Kidney capillary endothelial cell (primary cell): ENCODE data around the gene CLDN6.
A peak's percentile ranks its signal among the peaks of the same experiment; 100 is the strongest.

Experiments used
- DNase-seq: peaks from one replicate; pipeline ENCODE4 v3.0.0-alpha.2; 2018; ENCODE audit warnings: low spot score

CLDN6 gene

DNA sequence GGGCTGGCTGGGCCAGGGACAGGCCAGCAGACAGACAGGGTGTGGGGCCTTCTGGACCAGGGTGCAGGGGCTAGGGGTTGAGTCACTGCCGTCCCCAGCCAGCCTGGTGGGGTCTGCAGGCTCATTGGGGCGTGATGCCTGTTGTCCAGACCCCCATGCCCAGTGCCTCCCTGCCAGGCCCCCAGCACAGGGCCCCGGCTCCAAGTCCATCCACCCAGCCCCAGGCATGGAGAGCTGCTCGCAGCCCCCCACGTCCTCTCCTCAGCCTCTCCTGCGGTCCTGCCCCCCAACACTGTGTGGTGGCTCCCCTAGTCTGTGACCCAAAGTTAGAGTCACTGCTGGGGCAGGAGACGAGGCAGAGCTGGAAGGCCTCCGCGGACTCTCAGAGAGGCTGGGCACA, 30.7 kb downstream of the CLDN6 start:
- no peak for DNase-seq

DNA sequence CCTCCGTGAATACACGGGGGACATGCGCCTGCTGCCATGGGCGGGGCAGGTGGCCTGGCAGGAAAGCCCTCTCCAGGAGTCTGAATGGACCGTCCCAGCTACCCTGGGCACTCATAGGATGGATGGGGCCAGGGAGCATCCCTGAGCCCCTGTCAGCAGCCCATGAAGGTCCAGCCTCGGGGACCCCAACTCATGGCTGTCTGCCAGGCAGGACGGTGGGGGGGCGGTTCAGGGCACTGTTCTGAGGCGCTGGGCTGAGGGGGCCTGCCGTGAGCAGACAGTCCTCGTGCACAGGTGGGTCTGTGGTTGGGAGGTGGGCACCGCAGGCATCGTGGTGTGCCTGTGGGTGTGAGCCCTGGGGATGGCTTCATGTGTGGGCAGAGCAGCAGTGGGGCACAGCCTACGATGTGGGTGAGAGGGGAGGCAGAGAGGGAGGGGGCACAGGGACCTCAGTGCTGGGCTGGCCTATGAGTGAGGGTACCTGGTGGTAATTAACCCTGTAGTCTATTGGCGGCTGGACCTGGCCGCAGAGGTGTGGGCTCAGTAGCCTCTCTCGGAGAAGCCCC, 31.3 kb downstream of the CLDN6 start:
- no peak for DNase-seq

DNA sequence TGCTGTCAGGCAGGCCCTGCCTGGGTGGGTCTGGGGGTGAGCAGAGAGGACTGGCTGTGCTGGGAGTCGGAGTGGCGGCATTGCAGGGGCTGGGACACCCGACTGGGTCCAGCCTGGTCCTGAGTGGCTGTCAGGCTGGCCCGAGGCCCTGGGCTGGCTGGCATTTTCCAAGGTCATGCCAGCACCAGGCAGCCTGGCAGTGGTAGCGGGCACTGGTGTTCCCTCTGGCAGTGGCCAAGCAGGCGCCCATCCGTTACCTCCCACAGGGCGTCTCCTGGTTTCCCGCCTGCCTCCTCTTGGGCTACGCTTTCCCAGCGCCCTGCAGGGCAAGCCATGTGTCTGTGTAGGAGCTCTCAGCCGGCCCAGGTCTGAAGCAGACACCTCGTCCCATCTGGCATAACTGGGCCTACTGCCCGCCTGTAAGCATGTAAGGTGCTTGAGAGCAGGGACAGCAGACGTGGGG, 32.1 kb downstream of the CLDN6 start:
- DNase-seq: no peak

DNA sequence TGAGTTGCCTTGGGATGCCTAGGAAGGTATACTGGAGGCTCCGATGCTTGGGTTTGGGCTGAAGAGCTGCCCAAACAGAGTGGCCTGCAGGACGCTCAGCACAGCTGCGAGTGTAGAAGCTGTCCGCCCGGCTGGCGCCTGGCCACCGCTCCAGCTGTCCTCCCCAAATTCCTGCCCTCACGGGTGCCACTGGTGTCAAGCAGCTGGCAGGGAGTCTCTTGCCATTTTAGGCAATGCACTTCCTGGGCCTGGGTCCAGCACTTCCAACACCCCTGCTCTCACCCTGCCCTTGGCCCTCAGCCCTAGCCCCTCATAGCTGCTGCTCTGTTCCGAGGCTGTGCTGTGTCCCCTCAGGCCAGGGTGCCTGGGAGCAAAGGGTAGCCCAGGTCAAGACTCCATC, 32.5 kb downstream of the CLDN6 start:
- no peak for DNase-seq

DNA sequence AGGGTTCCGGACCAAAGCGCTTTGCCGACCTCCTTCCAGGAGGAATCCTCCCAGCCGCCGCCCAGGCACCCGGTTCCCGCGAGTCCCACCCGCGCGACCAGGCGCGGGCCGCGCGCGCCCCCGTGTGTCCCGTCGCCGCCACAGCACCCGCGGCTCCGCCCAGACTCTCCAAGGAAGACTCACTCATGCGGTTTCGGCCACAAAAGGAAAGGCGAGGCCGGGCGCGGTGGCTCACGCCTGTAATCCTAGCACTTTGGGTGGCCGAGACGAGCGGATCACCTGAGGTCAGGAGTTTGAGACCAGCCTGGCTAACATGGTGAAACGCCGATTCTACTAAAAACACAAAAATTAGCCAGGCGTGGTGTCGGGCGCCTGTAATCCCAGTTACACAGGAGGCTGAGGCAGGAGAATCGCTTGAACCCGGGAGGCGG, 34.3 kb downstream of the CLDN6 start:
- DNase-seq: peak; percentile 65

DNA sequence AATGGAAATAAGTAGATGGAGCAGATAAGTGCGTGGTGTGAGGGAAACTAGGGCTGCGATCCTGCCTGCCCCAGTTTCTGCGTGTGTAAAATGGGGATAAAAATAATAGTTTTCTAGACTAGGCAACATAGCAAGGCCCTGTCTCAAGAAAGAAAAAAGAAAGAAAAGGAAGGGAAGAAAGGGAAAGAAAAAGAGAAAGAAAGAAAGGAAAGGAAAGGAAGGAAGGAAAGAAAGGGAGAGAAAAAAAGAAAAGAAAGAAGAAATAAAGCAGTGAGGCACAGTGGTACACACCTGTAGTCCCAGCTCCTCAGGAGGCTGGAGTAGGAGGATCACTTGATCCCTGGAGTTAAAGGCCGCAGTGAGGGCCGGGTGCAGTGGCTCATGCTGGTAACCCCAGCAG, 35.6 kb downstream of the CLDN6 start:
- no peak for DNase-seq

DNA sequence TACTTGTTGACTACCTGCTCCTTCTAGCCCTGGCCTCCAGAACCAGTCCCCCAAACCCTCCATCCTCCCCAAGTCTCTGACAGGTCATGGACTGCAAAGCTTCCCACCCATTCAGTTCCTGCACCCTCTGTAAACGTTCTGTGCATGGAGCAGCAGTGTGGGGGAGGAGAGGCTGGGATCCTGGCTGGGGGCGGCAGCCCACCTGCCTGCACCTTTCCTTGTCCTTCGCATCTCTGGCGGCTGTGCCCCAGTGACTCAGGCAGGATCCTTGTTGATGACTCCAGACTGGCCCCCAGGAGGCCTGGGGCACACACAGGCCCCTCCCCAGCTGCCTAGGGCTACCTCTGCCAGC, 36.1 kb downstream of the CLDN6 start:
- DNase-seq: no peak

DNA sequence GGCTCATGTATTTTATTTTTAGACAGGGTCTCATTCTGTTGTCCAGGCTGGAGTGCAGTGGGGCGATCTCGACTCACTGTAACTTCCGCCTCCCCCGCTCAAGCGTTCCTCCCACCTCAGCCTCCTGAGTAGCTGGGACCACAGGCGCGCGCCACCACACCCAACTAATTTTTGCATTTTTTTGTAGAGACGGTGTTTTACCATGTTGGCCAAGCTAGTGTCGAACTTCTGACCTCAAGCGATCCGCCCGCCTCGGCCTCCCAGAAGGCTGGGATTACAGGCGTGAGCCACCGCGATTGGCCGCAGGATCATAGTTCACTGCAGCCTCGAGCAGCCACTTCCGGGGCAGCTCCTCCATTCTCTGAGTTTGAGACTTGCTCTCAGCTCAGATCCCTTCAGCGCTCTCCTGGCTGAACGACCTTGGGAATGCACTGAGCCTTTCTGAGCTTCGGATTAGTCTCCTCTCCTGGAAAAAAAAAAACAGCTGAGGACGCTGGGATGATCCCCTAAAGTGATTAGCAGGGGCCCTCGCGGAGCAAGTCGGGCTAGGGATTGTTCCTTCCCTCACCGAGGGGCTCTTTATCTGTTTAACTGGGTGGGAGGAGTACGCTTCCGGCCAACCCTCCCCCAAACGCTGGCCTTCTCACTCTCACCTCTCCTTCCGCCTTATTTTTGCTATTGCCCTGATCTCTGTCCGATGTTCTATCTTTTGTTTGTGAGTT, 36.6 kb downstream of the CLDN6 start:
- no peak for DNase-seq

DNA sequence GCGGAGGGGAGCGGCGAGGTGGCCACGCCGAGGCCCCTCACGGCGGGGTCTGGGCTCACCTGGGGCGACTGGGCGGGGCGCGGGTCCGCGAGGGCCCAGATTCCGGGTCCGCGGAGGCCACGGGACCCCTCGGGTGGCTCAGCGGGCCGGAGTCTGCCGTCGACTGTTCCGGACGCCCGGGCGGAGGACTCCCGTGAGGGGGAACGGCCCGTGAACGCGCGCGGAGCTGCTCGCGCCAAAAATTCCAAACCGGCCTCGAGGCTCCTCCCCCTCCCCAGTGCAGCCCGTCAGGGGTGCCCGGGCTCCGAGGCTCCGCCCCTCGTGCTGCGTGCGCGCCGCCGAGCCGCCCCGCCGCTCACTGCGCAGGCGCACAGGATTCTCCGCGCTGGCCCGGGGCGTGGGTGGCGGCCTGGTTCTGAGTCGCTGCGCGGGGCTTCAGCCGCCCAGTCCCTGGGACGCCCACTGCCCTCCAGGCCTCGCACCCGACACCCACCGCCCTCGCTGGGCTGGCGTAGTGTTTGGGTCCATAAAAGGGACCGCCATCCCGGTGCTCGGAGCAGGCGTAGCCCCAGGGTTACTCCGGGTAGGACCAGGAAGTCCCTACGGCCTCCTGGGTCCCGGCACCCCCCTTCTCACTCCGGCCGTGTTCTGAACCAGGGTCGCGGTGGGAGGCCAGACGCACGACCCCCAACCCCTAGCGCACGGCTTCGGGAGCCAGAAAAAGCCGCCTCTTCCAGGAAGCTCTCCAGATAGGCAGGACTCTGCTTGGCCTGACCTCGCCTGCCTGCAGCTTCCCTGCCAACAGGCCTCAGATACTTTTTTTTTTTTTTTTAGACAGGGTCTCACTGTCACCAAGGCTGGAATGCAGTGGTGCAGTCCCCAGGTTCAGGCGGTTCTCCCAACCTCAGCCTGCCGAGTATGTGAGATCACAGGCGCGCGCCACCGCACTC, 37.5 kb downstream of the CLDN6 start, which contains the start of gene PKMYT1:
Gene PKMYT1 (minus strand): TSS at position 220 of the 950 bp plus-strand sequence. CDS start 789 bp downstream, outside the sequence.
- peak; percentile 90 for DNase-seq

DNA sequence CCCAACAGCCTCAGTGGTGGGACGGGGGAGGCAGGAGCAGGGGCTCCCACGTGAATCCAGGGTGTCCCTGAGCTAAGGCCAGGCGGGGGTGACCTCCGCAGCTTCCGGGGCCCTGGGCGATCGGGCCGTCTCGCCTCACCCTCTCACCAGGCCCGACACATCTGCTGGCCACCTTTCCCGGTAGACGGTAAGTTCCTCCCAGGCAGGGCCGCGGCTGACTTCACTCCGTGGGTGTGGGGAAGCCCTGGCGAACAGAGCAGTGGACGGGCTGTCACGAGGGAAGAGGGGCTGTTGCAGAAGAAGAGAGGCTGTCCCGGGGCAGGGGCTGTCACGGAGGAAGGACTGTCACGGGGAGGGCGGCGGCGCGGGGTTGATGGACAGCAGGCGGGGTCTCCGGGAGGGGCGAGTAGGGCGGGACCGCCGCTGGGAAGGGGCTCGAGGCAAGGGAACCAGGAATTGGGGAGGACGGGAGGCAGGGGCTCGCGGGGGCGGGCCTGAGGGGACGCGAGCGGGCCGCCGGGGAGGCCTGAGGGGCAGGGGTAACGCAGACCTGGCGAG, 38.2 kb downstream of the CLDN6 start:
- no peak for DNase-seq

DNA sequence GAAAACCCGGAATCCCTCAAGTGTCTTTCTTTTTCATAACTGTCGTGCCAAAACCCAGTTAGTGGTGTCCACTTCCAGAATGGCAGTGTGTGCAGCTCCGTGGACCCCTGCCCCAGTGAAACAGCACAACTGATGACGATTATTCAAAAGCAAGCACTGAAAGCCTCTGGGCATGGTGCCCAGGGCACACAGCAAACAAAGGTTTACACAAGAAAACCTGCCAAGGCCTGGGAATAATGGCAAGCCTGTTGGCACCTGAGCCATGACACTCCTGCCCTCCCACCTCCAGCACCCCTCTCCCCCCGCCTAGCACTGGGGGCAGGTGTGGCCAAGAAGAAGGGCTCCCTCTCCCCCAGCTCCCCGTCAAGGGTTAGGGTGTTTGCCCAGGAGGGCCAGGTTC, 40.5 kb downstream of the CLDN6 start:
- DNase-seq: no peak

DNA sequence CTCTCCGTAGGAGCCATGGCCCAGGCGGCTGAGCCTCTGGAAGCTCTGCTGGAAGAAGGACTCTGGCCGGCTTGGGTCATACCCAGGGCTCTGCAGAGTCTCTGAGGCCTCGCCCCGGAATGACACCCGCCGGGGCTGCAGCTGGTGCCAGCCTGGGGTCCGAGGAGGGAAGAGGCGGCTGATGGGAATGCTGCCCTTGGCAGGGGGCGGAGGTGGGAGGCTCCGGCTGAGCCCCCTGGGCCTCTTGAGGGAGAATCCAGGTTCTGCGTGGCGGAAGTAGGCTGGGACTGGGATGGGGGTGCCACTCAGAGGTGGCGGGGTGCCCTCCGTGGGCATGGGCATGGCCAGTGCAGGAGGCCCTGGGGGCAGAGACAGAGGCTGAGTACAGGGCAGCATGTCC, 41.3 kb downstream of the CLDN6 start:
- no peak for DNase-seq

DNA sequence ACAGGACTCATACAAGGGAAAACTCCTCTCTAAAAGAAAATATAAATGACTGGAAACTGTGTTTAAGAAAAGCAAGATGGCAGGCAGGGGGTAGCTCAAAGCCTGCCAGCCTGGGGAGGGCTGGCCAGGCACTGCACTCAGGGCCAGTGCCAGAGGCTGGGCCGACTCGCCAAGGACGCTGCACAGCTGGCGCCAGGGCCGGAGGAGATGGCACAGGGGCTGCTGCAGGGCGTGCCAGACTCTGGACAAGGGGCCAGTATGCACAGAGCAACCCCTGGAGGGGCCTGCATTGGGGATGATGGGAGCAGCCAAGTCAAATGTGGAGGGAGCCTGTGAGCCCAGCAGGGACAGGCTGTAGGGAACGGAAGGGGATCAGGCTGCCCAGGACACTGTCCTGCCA, 41.8 kb downstream of the CLDN6 start:
- no peak for DNase-seq

DNA sequence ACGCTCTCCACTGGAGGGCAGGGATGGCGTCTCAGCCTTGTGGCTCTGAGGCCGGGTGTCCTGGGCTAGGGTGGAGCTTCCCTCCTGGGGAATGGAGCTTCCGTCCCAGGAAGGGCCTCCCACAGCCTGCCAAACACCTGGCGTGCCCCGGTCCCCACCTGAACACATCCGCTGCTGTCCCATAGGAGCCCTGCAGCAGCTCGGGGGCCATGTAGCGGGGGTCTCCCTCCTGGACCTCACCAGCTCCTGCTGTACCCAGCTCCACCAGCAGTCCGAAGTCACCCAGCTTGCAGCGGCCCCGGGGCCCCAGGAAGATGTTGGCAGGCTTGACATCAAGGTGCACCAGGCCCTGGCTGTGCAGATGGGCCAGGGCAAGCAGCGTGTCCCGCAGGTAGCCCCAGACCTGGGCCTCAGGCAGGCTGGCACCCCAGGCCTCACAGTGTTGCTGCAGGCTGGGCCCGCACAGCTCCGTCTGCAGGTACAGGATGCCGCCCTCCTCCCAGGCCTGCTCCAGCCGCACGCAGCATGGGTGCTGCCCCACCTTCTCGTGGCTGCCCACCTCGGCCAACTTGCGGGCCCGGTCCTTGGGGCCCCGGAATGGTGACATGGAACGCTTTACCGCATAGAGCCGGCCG, 42.7 kb downstream of the CLDN6 start:
- DNase-seq: no peak

DNA sequence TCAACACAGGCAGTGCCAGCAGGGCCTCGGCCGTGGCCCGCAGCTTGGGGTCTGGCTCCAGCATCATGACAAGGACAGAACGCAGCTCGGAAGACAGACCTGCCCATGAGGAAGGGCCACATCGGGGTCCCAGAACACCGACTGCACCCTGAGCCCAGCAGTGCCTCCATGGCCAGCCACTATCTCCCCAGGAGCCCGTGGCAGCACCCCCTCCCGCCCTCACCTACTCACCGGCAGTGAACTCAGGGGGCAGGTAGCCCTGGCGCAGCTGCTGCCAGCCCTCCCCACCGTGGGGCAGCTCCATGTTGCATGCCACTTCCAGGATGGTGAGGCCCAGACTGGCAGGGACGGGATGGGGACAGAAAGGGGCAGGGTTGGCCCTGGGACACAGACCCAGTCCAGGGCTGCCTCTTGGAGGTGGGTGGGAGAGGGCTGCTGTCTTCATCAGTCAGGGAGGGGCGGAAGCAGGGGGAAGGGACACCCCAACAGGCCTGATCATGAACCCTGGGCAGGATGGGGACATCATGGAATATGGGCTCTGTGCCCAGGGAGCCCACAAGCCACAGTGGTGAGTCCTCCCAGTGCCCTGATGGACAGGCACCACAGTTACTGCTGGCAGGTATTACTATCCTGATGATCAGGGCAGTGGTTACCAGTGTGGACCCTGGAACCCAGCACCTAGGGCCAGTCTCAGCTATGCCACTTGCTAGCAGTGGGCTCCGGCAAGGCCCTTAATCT, 43.5 kb downstream of the CLDN6 start:
- DNase-seq: no peak

DNA sequence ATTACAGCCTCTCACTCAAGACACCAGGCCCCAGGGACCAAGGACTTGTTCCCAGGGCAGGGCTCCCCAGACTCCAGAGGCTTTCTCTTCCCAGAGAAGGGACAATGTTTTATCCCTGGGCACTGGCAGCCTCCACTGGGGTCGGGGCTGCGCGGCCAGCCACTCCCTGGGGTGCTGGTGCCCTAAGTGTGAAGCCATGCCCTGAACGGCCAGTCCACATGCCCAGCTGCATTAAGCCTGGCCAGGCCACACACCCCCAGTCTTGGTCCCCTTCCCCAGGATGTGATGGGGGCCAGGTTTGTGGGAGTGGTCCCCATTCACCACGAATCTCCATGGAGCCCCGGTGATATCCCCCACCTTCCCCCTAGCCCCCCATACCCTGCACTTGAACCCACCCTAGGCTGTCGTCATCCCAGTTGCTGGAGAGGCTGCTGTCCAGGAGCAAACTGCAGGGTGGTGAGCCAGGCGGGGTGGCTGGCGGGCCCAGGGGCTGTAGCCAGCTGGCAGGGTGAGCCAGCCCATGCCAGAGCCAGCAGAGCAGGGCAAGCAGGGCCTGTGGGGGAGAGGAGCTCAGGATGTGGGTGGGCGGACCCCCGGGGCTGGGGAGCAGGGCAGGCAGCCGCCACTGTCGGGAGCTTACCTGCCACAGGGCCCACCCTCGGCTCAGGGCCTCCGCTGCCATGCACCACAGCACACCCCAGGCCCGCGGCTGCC, 44.2 kb downstream of the CLDN6 start:
- DNase-seq: no peak

DNA sequence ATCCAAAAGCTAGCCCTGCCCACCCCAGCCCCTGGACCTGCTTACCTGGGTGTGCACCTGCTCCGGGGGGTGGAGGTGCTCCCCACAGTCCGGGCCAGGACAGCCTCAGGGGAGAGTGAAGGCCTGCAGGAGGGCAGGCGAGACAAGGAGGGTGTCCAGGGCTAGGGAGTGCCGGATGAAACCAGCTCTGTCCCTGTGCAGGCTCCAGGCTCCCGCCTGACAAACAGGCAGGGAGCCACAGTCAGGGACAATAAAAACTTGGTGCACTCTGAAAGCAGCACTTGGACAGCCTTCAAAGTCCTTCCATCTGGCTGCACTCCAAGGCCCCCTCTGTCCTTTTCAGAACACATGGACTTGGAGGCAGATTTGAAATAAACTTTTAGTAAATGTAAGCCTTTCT, 44.9 kb downstream of the CLDN6 start:
- DNase-seq: no peak

DNA sequence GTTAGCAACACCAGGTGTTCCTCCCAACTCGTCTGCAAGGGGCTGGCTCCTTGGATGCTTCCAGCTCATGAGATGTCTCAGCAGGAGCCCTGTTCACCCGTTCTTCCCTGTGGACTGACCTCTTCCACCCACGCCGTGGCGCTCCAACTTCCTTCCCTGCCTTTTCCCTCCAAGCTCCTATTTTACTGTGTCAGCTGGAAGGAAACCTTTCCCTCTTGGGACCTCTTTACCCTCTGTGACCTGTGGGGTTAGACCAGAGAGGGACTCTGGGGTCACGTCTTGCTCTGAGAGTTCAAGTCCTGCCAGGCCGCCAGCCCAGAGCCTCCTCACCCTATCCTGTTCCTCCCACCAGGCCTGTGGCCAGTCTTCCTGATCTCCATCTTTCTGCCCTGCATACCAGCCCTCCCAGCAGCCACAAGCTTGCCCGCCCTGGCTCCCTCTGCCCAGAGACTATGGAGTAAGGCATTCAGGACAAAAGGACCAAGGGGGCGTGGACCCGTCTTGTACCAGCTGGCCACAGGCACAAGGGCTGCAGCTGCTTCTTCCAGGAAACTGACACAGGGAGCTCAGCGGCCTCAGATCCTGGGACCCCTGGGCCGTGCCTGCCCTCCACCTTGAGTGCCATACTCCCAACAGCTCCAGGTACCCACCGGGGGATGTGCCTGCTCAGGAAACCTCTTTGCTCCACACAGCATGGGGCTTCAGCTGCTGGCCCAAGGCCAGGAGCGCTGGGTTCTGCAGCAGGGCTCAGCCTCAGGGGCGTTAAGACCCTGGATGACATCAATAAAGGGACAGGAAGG, 45.8 kb downstream of the CLDN6 start:
- no peak for DNase-seq

DNA sequence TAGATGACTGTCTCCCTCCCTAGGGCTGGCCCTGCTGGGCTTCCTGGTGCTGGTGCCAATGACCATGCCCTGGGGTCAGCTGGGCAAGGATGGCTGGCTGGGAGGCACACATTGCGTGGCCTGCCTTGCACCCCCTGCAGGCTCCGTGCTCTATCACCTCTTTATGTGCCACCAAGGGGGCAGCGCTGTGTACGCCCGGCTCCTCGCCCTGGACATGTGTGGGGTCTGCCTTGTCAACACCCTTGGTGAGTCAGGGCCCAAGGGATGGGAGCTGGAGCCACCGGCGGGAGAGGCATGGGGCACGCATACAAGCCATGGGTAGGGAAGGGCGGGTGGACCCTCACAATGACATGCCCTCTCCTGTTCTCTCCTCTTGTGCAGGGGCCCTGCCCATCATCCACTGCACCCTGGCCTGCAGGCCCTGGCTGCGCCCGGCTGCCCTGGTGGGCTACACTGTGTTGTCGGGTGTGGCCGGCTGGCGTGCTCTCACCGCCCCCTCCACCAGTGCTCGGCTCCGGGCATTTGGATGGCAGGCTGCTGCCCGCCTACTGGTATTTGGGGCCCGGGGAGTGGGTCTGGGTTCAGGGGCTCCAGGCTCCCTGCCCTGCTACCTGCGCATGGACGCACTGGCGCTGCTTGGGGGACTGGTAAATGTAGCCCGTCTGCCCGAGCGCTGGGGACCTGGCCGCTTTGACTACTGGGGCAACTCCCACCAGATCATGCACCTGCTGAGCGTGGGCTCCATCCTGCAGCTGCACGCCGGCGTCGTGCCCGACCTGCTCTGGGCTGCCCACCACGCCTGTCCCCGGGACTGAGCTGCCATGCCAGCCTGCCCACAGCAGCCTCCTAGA, 46.6 kb downstream of the CLDN6 start:
- DNase-seq: no peak
